HG03196 (cell line): ENCODE measurements around the gene NCOR2.
A peak's percentile ranks its signal among the peaks of the same experiment; 100 is the strongest.

Source experiments
- ATAC-seq: cut with Tn5 transposase; IDR thresholded peaks from one replicate; pipeline ENCODE4 v1.9.1; 2021; ENCODE audit not compliant: unreplicated experiment

The NCOR2 gene

DNA sequence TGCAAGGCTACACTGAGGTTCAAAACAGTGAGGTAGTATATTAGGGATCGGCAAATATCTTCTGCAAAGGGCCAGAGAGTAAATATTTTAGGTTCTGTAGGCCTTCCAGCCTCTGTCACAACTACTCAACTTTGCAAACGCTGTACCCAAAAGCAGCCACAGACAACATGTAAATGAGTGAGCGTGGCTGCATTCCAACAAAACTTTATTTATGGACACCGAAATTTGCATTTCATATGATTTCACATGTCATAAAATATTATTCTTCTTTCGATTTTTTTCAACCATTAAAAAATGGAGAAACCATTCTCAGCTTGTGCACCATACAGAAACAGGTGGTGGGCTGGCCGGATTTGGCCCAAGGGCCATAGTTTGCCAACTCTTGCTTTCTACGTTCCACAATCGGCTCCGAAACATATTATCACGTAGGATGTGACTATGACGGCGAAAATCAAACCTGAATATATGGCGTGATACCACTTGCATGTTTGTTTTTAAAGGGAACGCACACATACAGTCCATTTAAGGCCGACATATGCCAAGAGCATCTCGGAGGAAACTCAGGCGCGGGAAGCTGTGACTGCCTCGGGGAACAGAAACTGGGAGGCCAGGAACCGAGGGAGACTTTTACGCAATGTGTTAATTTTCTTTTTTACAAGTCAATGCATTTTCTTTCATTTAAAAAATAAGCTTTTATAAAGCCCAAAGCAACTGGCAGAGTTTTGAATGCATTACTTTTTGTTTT, 7.1 kb downstream of the NCOR2 start:
- no peak for ATAC-seq

DNA sequence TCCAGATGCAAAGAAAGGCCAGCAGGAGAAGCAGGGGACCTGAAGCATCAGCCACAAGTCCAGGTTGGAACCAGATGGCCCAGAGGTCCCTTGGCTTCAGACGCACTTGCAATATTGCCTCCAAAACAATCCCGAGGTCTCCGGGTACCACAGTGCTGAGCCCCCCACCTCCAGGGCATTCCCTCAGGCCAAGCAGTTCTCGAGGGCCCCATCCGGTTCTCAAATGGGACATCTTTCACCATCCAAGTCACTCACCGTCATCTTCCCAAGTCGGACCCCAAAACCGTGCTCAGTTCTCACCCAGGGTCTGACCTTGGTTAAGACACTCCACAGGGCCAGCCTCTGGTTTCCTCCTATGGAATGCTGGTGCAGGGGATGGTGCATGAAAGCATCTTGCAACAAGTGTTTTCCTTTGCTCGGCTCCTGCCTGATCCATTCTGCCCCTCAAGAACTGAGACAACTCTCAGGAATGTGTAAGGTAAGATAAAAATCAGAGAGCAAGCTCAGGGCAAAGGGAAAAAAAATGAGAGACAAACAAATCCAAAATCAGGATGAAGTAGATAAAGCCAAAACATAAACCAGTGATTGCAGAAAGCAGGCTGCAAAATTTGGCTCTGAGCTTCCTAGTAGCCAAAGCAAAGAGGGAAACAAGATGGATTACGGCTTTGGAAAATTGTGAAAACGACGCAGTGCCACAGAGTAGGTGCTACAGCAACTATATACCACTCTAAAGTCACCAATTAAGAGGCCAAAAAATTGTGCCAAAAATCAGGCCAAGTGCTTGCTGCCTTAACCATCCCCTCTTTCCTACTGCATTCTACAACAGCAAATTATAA, 8.0 kb downstream of the NCOR2 start:
- no peak for ATAC-seq

DNA sequence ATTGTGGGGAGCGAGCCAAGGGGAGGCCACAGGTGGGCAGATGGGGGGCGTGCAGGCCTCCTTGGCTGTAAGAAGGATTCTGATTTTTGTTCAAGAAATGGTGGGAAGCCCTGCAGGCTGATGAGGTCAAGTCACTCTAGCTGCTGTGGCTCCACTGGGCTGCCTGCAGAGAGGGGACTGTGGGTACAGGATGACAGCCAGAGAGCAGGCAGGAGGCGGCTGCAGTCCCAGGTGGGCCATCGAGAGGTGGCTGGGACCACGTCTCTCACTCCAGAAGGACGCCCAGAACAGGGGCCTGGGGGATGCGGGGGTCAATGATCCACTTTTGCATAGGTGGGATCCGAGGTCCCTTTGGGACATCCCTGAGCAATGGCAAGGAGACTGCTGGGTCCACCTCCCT, 9.1 kb downstream of the NCOR2 start:
- ATAC-seq = no peak

DNA sequence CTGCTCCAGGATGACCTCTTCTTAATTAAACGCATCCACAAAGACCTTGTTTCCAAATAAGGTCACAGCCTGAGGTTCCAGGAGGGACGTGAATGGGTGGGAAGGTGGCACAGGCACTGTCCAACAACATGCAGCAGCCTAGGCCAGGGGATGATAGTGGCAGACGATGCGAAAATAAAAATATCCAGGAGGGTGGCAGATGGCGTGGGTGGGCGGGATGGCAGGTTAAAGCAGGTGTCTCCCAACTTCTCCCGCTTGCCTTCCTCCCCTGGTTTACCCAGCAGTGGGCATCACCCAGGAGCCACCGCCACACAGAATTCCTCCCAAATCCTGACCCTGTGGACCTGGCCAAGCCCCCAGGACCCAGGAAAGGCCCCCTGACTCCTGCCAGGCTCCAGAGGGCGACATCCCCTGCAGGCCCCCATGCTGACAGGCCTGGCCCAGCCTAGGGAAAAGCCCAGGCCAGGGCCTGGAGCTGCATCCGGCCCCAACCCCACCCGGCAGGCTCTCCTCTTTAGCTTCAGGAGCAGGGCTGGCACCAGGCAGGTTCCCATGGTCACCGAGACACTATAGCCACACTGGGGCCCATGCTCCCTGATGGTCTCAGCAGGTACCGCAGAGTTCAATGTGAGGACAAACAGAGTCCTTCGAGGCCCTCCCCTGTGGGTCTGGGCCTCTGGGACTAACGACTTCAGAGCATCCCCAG, 9.7 kb downstream of the NCOR2 start:
- ATAC-seq = no peak

DNA sequence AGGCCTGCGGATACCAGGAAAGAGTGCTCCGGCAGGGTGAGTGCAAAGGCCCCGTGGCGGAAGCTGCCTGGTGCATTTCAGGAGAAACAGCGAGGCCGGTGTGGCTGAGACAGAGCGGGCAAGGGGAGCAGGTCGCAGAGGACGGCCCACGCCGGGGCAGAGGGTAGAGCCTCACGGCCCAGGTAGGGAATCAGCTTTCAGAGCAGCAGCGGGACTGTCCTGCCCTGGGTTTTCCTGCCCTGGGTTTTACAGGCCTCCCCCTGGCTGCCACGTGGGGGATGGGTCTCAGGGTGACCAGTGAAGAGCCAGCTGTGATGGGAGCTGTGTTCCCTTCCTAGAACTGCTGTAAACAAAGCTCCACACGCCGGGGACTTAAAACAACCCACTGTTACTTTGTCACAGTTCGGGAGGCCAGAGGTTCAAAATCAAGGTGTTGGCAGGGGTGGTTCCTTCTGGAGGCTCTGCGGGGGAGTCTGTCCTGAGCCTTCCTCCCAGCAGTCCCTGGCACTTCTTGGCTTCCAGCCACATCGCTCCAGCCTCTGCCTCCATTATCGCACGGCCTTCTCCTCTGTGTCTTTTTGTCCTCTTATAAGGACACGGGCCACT, 10.4 kb downstream of the NCOR2 start:
- no peak for ATAC-seq

DNA sequence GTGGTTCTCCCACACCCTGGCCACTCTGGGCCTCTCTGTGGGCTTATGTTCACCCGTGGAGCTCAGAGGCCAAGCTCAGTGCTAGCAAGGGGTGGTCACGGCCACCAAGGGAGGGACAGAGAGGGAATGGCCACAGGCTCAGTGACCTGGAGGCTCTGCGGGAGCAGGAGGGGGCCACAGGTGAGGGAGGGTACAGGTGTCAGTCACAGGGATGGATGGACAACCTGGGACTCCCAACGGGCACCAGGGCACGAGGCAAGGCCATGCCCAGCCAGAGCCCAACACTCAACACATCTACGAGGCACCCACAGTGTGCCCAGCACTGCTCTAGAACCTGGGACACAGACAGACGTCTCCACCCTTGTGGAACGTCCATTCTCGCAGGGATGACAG, 11.3 kb downstream of the NCOR2 start:
- ATAC-seq = no peak

DNA sequence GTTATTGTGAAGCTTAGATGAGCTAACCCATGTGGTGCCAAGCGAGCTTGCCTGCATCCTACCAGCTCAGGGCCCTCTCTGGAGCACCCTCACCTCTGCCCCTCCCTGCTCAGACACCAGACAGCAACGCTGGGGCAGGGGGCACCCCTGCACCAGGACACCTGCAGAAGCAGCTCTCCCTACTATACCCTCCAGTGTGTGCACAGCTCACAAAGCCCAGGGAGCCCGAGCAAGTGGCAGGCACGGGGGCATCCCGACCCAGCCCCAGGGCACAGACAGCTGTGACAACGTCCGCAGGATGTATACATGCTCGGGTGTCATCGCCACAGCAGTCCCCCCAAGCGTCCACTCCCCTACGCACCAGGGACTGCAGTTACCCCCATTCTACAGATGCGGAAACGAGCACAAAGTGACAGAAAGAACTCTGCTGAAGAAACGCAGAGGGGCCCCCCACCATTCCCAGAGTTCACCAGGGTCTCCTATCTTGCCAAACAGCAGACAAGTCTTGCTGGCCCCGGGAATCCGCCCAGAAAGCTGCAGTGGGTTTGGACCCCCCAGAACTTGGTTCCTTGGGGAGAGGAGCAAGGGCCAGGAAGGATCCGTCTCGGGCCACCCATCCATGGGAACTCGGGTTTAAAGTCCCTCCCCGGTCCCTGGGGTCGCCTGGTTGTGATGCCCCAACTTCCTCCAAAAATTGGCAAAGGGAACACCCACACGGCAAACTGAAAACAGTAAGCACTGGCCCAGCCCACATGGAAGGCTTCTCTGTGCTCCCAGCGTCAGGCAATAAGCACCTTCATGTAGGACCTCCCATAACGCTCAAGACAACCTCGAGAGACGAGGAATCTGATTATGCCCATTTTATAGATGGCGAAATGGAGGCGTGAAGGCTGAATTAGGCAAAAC, 12.0 kb downstream of the NCOR2 start:
- no peak for ATAC-seq

DNA sequence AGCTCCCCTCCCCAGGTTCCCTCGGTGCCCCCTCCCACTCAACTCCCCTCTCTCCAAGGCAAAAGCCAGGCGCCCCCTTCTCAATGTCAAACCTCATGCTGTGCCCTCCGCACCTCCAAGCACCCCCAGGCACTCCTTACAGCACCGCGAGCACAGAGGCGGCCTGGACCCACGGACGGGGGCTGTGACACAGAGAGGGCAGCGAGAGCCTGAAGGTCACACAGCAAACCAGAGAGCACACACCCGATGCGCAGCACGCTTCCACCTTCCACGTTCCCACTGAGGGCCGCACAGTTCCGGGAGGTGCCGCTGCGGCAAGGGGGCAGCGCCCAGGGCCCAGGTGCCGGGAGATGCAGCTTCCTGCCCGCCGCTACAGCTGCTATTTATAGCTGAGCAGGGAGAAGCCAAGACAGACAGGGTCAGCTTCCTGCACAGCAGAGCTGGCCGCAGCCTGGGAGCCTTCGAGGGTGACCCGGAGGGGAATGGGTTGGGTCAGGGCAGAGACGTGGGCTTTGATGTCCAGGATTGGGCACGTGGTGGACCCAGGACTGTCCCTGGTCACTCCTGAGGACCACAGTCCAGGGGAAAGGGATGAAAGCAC, 12.9 kb downstream of the NCOR2 start:
- no peak for ATAC-seq

DNA sequence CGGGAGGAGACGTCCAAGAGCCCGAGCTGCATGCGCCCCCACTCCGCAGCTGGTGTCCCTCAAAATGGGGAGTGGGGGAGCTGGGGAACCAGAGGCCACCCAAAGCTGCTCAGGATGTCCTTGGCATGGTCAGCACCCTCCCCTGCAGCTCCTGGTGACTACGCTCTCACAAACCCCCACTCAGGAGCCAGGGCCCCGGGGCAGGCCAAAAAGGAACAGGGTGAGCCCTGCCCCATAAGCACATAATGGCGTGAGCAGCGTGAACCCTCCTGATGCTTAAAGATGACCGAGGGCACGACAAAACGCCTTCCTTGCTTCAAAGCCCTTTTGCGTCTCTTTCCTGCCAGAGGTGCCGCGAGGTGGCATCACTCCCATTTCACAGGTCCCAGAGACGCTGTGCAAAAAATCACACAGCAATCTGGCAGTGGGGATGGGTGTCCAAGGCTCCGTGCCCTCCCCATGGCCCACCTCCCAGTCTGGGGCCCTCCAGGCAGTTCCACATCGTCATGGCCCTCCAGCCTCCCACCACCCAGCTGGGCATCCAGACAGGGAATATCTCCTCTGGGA, 13.5 kb downstream of the NCOR2 start:
- ATAC-seq = no peak

DNA sequence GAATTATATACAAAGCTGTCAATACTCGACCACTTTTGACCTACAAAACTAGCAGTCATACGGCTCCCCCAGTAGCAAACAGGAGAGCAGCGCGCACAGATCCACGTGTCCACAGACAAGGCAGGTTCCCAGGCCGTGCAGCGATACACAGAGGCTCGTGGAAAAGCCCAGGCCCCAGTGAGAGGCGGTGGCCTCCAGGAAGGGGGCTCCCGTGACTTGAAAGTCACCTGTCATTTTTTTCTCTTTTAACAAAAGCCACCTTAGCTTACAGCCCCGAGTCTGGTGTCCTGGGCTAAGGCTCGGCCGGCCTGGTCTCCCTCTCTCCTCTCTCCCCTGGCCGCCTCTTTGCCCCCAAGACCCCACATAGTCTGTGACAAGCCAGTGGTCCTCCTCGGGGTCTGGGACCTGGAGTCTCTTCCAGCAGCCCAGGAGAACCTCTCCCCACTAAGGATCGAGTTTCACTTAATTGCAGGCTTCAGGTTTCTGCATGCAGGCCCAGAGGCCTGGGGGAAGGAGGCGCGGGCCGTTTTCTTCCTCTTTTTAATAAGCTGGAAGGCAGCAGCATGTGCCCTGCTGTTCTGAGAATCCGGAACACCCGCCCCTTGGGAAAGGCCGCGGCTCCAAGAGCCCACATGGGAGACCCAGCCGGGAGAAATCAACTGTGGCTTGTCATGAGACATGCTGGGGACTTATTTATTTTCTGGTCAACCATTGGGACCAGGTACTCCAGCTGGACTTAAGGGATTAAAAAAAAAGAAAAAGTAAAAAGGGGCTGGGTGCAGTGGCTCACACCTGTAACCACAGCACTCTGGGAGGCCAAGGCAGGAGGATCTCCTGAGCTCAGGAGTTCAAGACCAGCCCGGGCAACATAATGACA, 15.9 kb downstream of the NCOR2 start:
- ATAC-seq = no peak

DNA sequence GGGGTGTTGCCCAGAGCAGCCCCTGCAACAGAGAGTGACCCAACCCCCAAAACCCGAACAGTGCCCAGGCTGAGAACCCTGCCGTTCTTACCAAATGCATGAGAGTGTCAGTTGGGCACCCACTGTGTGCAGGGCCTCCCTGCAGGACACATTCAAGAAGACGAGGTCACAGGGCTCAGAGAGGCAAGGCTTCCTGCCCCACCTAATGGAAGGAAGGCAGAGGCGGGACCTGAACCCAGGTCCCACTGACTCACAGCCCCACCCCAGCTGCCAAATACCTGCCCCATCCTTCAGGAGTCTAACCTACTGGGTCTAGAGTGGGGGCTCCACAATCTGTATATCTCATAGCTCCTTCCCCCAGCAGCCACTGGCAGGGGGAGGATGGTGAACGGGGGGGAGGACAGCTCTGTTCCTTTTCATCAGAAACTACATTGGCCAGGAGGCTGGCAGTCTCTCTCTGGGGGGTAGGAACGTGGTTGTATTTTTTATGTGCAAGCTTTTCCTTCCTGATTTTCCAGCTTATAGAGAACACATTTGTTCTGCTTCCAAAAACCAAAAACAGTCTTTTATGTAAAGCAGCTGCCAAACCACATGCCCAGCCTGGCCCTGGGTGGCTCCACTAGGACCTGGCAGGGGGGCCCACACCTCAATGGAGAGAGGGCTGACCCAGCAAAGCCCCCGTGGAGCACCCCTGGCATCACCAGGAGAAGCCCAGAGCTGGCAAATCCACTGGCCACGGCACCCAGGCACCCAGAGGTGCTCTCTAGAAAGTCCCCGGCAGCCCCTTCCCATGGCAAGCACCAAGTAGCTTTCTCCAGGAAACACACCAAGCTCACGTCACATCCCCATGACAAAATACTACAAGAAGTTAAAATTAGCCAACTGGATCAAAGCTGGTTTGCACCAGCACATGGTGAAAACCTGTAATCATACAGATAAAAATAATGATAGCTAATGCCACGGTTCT, 17.0 kb downstream of the NCOR2 start:
- ATAC-seq = no peak

DNA sequence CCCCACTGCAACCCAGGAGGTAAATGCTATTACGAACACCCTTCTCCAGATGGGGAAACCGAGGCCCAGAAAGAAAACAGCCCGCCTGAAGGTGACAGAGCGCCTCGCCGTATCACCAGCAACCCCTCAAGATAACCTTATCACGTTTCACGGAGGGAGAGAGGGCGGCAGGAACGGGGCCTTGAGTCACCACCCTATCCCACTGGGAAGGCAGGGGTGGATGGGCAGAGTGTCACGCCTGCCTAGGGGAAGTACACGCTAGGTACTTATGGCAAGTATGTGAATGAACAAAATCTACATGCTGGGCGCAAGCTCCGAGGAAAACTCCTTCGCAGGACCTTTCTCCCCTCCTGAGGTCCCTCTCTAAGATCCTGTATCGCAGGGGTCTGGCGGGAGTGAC, 17.8 kb downstream of the NCOR2 start:
- ATAC-seq = no peak

DNA sequence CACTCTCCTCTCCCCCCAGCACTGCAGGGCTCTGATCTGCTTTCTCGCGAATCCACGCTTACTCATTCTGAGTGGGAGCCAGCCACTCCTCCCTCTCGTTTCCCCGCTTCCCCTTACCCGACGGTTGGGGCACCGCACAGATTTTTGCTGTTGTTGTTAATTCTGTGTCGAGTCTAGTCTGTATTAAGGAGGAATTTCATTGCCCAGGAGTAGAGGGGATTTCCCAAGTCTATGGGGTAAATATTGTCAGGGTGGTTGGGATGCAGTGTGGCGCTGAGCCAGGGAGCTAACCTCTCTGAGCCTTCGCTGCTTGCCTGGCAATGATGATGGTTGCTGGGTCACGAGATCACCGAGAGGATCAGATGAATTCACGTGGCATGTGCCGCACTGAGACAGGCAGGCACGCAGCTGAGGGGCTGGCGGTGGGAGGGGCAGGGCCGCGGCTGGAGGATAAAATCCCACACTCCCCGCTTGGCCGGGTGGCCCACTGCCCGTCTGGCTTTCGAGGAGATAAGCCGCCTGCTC, 18.5 kb downstream of the NCOR2 start:
- no peak for ATAC-seq

DNA sequence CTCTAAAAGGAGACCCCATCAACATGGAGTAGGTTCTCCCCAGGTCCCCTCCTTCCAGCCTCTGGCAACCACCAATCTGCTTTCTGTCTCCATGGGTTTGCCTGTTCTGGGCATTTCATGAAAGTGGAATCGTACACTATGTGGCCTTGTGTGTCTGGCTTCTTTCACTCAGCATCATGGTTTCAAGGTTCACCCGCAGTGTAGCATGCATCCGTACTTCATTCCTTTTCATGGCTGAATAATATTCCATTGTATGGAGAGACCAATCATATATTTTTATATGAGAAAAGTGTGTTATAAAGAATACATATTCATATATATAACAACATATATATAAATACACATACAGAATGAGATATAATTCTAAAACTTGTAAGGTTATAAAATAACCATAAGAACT, 19.8 kb downstream of the NCOR2 start:
- ATAC-seq = no peak

DNA sequence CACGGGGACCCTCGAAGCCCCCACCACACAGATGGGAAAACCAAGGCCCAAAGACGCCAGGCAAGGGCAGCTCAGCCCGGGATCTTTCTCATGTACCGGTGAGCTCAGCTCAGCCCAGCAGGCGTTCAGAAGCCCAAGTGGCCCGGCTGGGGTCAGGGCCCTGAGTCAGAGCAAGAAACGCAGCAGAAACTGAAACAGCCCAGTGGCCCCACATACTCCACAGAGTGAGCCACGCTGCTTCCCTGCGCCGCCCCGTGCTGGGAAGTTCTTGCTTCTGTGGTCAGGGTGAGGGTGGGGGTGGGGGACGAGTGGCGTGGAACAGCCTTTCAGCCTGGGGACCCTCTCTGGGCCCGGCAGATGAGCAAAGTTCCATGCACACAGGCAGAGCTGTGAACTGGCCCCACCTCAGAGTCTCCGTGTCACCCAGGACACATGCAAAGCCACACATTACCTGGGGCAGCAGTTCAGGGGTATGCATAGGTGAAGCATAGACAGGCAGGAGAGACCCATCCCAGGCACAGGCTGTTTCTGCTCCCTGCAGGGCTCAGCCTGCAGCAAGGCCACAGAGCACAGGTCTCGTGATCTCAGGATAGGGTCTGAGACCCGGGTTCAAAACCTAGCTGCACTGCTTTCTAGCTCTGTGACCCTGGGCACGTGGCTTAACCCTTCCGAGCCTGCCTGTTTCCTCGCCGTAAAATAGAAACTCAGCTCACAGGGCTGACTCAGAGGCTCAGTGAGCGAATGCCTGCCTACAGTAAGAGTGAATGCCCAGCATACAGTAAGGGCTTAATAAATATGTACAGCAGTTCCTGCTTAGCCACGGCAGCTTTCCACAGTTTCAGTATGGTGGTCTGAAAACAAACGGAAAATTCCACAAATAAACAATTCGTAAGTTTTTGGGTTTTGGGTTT, 21.6 kb downstream of the NCOR2 start:
- peak; percentile 74 for ATAC-seq

DNA sequence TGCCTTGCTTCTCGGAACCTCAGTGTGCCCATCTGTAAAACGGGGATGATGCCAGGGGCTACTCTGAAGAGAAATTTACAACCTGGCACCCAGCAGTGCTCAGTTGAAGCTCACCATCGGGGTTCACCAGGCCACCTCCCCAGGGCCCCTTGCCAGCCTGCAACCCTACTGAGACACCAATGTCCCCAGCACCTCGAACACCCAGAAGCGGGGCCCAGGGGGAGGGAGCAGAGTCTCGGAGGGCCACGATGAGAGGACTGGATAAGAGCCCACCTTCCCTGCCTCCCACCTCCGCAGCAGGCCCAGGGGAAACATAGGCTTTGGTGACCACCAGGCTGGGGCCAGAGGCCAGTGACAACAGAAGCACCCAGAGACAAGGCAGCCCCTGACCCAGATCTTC, 22.4 kb downstream of the NCOR2 start:
- ATAC-seq = no peak
